ENCODE data around the gene FBLN2. TPM values are rescaled to one million over a fixed set of nuclear protein-coding genes. Genes with fewer than 3 reads are reported as not detected.
A peak's percentile ranks its signal among the peaks of the same experiment; 100 is the strongest.

The FBLN2 gene
- total RNA-seq, 4 donors from 2014 or later: 75.7 to 159 (median 89.8) TPM

- H3K4me3 ChIP-seq (replicated peaks in 1 of 3): no peak overlapping the region
- no peaks in the 10 kb centered on the region for H3K27me3 ChIP-seq
- intact Hi-C loops (cut with DNase I): no loop called here
- H3K9me3 ChIP-seq: no peaks in the 10 kb centered on the region
- WGBS, 2 donors: 66 to 68% methylated on average over 9 of the region's 9 CpGs
- no peak for TF ChIP-seq CTCF (IDR thresholded peaks at IDR 0.05)
- no peak for TF ChIP-seq POLR2A (IDR thresholded peaks at IDR 0.05)
- peaks cover 0 to 8% of the 10 kb centered on the region in 2 donors for H3K4me1 ChIP-seq
- H3K36me3 ChIP-seq: no peaks in the 10 kb centered on the region
- H3K27ac ChIP-seq: no peak overlapping the region
- no peak for DNase-seq
Measured at GRCh38 chr3:13544951-13545651, 3.8 kb upstream of the FBLN2 start.

- Histone ChIP-seq H3K27me3 (no peaks in the 10 kb centered on the region), H3K4me1 (peaks cover 0 to 8% of the 10 kb centered on the region in 2 donors), H3K9me3 (no peaks in the 10 kb centered on the region), H3K36me3 (no peaks in the 10 kb centered on the region), H3K27ac (peak overlapping the region in 1 of 3 donors; percentile 17), H3K4me3 (replicated peaks in 1 of 3) (no peak overlapping the region)
- no peak for DNase-seq
- 85% methylated on average over 9 of the region's 9 CpGs for WGBS, 2 donors
- TF ChIP-seq POLR2A (IDR thresholded peaks at IDR 0.05) (no peak), CTCF (IDR thresholded peaks at IDR 0.05) (no peak)
- intact Hi-C loops (cut with DNase I): no loop called here
Measured at GRCh38 chr3:13545952-13546454, 2.9 kb upstream of the FBLN2 start.

GRCh38 chr3:13546667-13547171, 2.2 kb upstream of the FBLN2 start:
- 90 to 94% methylated on average over 7 to 9 of the region's 9 CpGs for WGBS, 2 donors
- Histone ChIP-seq H3K4me1 (peaks cover 0 to 8% of the 10 kb centered on the region in 2 donors), H3K36me3 (no peaks in the 10 kb centered on the region), H3K27ac (peak overlapping the region in 2 of 3 donors; percentile 17 to 22), H3K9me3 (no peaks in the 10 kb centered on the region), H3K27me3 (no peaks in the 10 kb centered on the region), H3K4me3 (replicated peaks in 1 of 3) (no peak overlapping the region)
- no peak for DNase-seq
- intact Hi-C loops (cut with DNase I): no loop called here
- TF ChIP-seq POLR2A (IDR thresholded peaks at IDR 0.05): no peak
- no peak for TF ChIP-seq CTCF (IDR thresholded peaks at IDR 0.05)

- Histone ChIP-seq H3K4me1 (peaks cover 0 to 8% of the 10 kb centered on the region in 2 donors), H3K27me3 (no peaks in the 10 kb centered on the region), H3K9me3 (no peaks in the 10 kb centered on the region), H3K4me3 (replicated peaks in 1 of 3) (no peak overlapping the region), H3K36me3 (no peaks in the 10 kb centered on the region), H3K27ac (peak overlapping the region in 1 of 3 donors; percentile 54)
- intact Hi-C loops (cut with DNase I): no loop called here
- TF ChIP-seq CTCF (IDR thresholded peaks at IDR 0.05): no peak
- no peak for TF ChIP-seq POLR2A (IDR thresholded peaks at IDR 0.05)
- WGBS, 2 donors: 83 to 84% methylated on average over 8 to 9 of the region's 10 CpGs
- no peak for DNase-seq
Measured at GRCh38 chr3:13547591-13548371, 1.1 kb upstream of the FBLN2 start.
